Measurements from ENCODE around the gene RNGTT.
"Not testable (repeated sequence)": the region's sequence is repeated elsewhere in the genome, so short reads cannot be mapped to it uniquely, and the experiment has no call there.

DNA sequence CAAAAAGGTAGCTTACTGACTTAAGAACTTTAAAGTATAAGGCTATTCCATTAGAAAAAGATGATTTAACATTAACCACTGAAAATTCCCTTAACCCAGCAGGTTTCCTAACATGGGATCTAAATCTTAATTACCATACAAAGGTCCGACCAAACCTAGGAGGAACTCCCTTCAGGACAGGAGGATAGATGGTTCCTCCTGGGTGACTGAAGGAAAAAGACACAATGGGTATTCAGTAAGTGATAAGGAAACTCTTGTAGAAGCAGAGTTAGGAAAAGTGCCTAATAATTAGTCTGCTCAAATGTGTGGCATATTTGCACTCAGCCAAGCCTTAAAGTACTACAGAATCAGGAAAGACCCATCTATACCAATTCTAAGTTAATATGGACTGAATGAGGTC, 237.0 kb downstream of the RNGTT start:
- TF ChIP-seq, protein P1, sequence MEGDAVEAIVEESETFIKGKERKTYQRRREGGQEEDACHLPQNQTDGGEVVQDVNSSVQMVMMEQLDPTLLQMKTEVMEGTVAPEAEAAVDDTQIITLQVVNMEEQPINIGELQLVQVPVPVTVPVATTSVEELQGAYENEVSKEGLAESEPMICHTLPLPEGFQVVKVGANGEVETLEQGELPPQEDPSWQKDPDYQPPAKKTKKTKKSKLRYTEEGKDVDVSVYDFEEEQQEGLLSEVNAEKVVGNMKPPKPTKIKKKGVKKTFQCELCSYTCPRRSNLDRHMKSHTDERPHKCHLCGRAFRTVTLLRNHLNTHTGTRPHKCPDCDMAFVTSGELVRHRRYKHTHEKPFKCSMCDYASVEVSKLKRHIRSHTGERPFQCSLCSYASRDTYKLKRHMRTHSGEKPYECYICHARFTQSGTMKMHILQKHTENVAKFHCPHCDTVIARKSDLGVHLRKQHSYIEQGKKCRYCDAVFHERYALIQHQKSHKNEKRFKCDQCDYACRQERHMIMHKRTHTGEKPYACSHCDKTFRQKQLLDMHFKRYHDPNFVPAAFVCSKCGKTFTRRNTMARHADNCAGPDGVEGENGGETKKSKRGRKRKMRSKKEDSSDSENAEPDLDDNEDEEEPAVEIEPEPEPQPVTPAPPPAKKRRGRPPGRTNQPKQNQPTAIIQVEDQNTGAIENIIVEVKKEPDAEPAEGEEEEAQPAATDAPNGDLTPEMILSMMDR (IDR thresholded peaks at IDR 0.05) = not testable (repeated sequence)
- TF ChIP-seq POLR2AphosphoS5, POLR2A, EP300 (IDR thresholded peaks at IDR 0.05): not testable (repeated sequence)
